Small intestine (tissue), 7 donors: ENCODE data around the gene POLR2J. TPM values are rescaled to one million over a fixed set of nuclear protein-coding genes. Genes with fewer than 3 reads are reported as not detected.
"Not testable (repeated sequence)": the region's sequence is repeated elsewhere in the genome, so short reads cannot be mapped to it uniquely, and the experiment has no call there.

ENCODE experiments used
- DNase-seq, 2 donors: peaks; one replicate each; pipeline versions ENCODE4 v3.0.0 to v3.0.0-alpha.2; 2013
- FAIRE-seq: peaks from 2 replicates; lab custom pipeline; 2012; peaks lifted over from hg19 to GRCh38; lab: Jason Lieb, UNC
- H3K27ac ChIP-seq, 3 donors: one replicate each; pipeline ENCODE4 v1.5.1; 2013; ENCODE audit warnings: low read length in 2 of 3, mild to moderate bottlenecking in 2 of 3, control low read depth in 1 of 3, inconsistent platforms in 1 of 3, low read depth in 1 of 3, moderate library complexity in 1 of 3
- H3K27me3 ChIP-seq, 3 donors: one replicate each; pipeline ENCODE4 v1.6.1; 2013; ENCODE audit warnings: low read length in 3 of 3, inconsistent platforms in 1 of 3; ENCODE audit not compliant: control insufficient read depth in 3 of 3, insufficient read depth in 3 of 3
- H3K36me3 ChIP-seq, 3 donors: one replicate each; pipeline ENCODE4 v1.6.1; 2013; ENCODE audit warnings: low read length in 3 of 3, inconsistent platforms in 1 of 3, low read depth in 1 of 3, mild to moderate bottlenecking in 1 of 3, moderate library complexity in 1 of 3; ENCODE audit not compliant: control insufficient read depth in 3 of 3, insufficient read depth in 2 of 3
- H3K4me1 ChIP-seq, 3 donors: one replicate each; pipeline ENCODE4 v1.6.1; 2013; ENCODE audit warnings: low read length in 2 of 3, inconsistent platforms in 1 of 3, low read depth in 1 of 3, mild to moderate bottlenecking in 1 of 3, moderate library complexity in 1 of 3; ENCODE audit not compliant: control insufficient read depth in 3 of 3, insufficient read depth in 2 of 3
- H3K4me3 ChIP-seq, 3 donors: one replicate each; pipeline ENCODE4 v1.5.1; 2013; ENCODE audit warnings: low read length in 3 of 3, control low read depth in 1 of 3, inconsistent platforms in 1 of 3, low read depth in 1 of 3, mild to moderate bottlenecking in 1 of 3, moderate library complexity in 1 of 3
- H3K9me3 ChIP-seq, 2 donors: one replicate each; pipeline ENCODE4 v1.6.1; 2013; ENCODE audit warnings: low read depth in 1 of 2, low read length in 1 of 2; ENCODE audit not compliant: control insufficient read depth in 2 of 2, insufficient read depth in 1 of 2
- WGBS, 3 donors: extraction: QIAGEN DNeasy Blood & Tissue Kit; methylation state at CpG; one replicate each; pipeline ENCODE4 v1.1.7; 2013; 5-methylcytosine and 5-hydroxymethylcytosine counted together
- polyA plus RNA-seq, 4 donors: library from polyadenylated mRNA; stranded (reverse) in 3 of 4; unstranded in 1 of 4; fragments of 200-250 nt in 3 of 4; fragments of 120-200 nt in 1 of 4; gene quantifications; one replicate each; pipeline versions ENCODE4 v1.2.1 to v1.2.3, GENCODE V29; 2013
- donor health status: healthy with polysubstance abuse.
- donor health status: control.
- donor health status: control.
- donor health status: Bipolar disorder and iron deficiency.
- donor health status: healthy.

The POLR2J gene
- polyA plus RNA-seq, 4 donors, result 51.4 to 169 (median 110) TPM

GRCh38 chr7:102505298-102506185, 26.8 kb upstream of the POLR2J start:
- H3K4me3 ChIP-seq, H3K4me1 ChIP-seq, FAIRE-seq, H3K9me3 ChIP-seq, H3K27me3 ChIP-seq, DNase-seq, H3K36me3 ChIP-seq, H3K27ac ChIP-seq: not testable (repeated sequence)
- WGBS, 3 donors, result 78 to 83% (median 82%) methylated on average over 4 to 5 of the region's 24 CpGs

GRCh38 chr7:102503141-102503540, 24.4 kb upstream of the POLR2J start:
- H3K4me1 ChIP-seq, H3K36me3 ChIP-seq, H3K27ac ChIP-seq, H3K27me3 ChIP-seq, H3K4me3 ChIP-seq, FAIRE-seq, DNase-seq, H3K9me3 ChIP-seq: not testable (repeated sequence)
- no CpG with 5 or more reads among the region's 12 CpGs for WGBS, 3 donors

GRCh38 chr7:102498321-102498720, 19.6 kb upstream of the POLR2J start:
- H3K27ac ChIP-seq, H3K9me3 ChIP-seq, H3K4me1 ChIP-seq, DNase-seq, FAIRE-seq, H3K27me3 ChIP-seq, H3K4me3 ChIP-seq, H3K36me3 ChIP-seq: not testable (repeated sequence)
- 91 to 95% (median 95%) methylated on average over 10 to 11 of the region's 16 CpGs for WGBS, 3 donors

DNA sequence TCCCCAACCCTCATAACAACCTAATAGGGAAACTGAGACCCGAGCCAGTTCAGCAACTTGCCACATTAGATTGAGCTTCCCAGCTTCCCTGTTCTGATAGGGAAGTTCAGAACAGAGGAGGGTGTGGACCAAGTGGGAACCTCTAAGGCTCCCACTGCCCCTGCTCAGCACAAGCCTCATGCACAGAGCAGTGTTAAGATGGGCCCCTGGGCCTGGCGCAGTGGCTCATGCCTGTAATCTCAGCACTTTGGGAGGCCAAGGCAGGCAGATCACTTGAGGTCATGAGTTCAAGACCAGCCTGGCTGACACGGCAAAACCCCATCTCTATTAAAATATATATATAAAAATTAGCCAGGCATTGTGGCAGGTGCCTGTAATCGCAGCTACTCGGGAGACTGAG, 18.6 kb upstream of the POLR2J start:
- H3K4me1 ChIP-seq, H3K9me3 ChIP-seq, H3K4me3 ChIP-seq, H3K27ac ChIP-seq, FAIRE-seq, DNase-seq, H3K36me3 ChIP-seq, H3K27me3 ChIP-seq: not testable (repeated sequence)
- WGBS, 3 donors, result 65 to 95% (median 94%) methylated on average over 1 of the region's 5 CpGs

GRCh38 chr7:102496861-102497260, 18.1 kb upstream of the POLR2J start:
- H3K27me3 ChIP-seq, H3K4me3 ChIP-seq, H3K36me3 ChIP-seq, H3K9me3 ChIP-seq, H3K4me1 ChIP-seq, H3K27ac ChIP-seq, DNase-seq, FAIRE-seq: not testable (repeated sequence)
- WGBS, 3 donors, result 73 to 91% (median 83%) methylated on average over 3 of the region's 10 CpGs

DNA sequence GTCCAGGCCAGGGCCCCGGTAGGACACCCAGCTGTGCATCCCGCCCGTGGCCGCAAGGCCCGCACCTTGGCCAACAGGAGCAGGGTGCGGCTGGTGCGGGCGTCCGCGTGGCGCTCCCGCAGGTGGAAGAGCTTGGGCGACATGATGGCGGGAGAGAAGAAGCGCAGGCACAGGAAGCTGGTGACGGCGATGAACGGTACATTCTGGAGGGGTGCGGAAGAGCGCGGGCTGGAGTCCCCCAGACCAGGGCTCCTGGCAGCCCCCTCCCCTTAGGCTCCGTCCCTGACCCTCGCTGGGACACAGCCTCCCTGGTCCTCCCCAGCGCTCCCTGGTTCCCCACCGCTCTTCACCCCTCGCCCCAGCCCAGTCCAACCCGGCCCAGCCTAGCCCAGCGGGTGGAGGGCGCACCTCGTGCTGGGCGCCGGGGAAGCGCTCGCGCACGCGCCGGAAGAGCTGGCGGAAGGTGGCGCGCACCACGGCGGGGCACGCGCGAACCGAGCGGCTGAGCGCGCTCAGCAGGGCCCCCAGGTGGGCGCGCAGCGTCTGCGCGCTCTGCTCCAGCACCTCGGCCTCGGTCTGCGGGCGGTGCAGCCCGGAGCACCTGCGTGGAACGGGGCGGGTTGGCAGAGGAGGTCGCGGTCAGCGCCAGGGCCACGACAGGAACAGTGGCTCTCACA, 15.9 kb upstream of the POLR2J start:
- H3K36me3 ChIP-seq, DNase-seq, H3K9me3 ChIP-seq, H3K27me3 ChIP-seq, FAIRE-seq, H3K27ac ChIP-seq, H3K4me1 ChIP-seq, H3K4me3 ChIP-seq: not testable (repeated sequence)
- WGBS, 3 donors, result no CpG with 5 or more reads among the region's 67 CpGs

DNA sequence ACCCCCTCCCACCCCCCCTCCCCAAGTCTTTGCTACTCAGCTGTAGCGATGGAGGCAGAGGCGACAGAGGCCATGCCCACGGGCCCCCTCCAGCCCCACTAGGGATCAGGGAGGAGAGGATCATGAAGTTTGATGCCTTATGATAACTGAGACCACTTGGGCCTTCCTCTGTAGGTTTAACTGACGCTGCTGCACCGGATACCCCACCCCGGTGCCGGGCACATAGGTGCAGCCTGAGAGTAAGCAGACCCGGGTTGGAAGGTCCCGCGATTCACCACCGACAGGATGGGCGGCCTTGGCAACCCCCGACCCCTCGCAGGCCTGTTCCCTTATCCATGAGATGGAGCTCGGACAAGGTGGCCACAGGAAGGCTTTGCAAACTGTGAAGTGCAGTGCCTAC, 15.3 kb upstream of the POLR2J start:
- DNase-seq, H3K4me1 ChIP-seq, H3K9me3 ChIP-seq, FAIRE-seq, H3K36me3 ChIP-seq, H3K27me3 ChIP-seq, H3K4me3 ChIP-seq, H3K27ac ChIP-seq: not testable (repeated sequence)
- 17 to 32% (median 25%) methylated on average over 4 to 7 of the region's 15 CpGs for WGBS, 3 donors

GRCh38 chr7:102493220-102493935, 14.7 kb upstream of the POLR2J start:
- H3K4me1 ChIP-seq, DNase-seq, FAIRE-seq, H3K27ac ChIP-seq, H3K9me3 ChIP-seq, H3K27me3 ChIP-seq, H3K4me3 ChIP-seq, H3K36me3 ChIP-seq: not testable (repeated sequence)
- WGBS, 3 donors, result no CpG with 5 or more reads among the region's 33 CpGs
